GM23338 (cell line): ENCODE measurements around the gene LRRC2. TPM values are rescaled to one million over a fixed set of nuclear protein-coding genes. Genes with fewer than 3 reads are reported as not detected.
A peak's percentile ranks its signal among the peaks of the same experiment; 100 is the strongest.

Experiments used
- ATAC-seq: fragments of 200-7000 bp; cut with Tn5 transposase; 3 replicates; pipeline ENCODE4 v1.9.1; 2020
- DNase-seq: peaks from one replicate; pipeline ENCODE4 v3.0.0-alpha.2; 2015; ENCODE audit warnings: low spot score
- H2AFZ ChIP-seq: fragments of 200-600 bp; sonication (generic); 2 replicates; pipeline ENCODE4 v1.8.0; 2016; ENCODE audit warnings: antibody characterized with exemption, mild to moderate bottlenecking, moderate library complexity
- H3F3A ChIP-seq: fragments of 200-600 bp; sonication (generic); replicated peaks from 2 replicates; pipeline ENCODE4 v1.8.0; 2017; ENCODE audit warnings: antibody characterized with exemption, mixed run types, low read depth
- H3K27ac ChIP-seq: fragments of 200-600 bp; sonication (generic); 2 replicates; pipeline ENCODE4 v1.6.1; 2016; ENCODE audit warnings: low read depth
- H3K27me3 ChIP-seq: fragments of 200-600 bp; sonication (generic); 2 replicates; pipeline ENCODE4 v1.8.0; 2016; ENCODE audit warnings: mild to moderate bottlenecking, mixed run types, moderate library complexity; ENCODE audit not compliant: insufficient read depth
- H3K36me3 ChIP-seq: fragments of 200-600 bp; sonication (generic); 2 replicates; pipeline ENCODE4 v1.8.0; 2016; ENCODE audit warnings: mild to moderate bottlenecking; ENCODE audit not compliant: insufficient read depth
- H3K4me1 ChIP-seq: fragments of 200-600 bp; sonication (generic); 2 replicates; pipeline ENCODE4 v1.8.0; 2016; ENCODE audit warnings: mild to moderate bottlenecking, moderate library complexity; ENCODE audit not compliant: insufficient read depth
- H3K4me2 ChIP-seq: fragments of 200-600 bp; sonication (generic); 2 replicates; pipeline ENCODE4 v1.7.1; 2017; ENCODE audit warnings: mixed run types
- H3K4me3 ChIP-seq: fragments of 200-600 bp; sonication (generic); 2 replicates; pipeline ENCODE4 v1.6.1; 2016; ENCODE audit warnings: mixed run types
- H3K79me2 ChIP-seq: fragments of 200-600 bp; sonication (generic); replicated peaks from 2 replicates; pipeline ENCODE4 v1.8.0; 2017; ENCODE audit warnings: mild to moderate bottlenecking; ENCODE audit not compliant: insufficient read depth
- H3K9me2 ChIP-seq: fragments of 200-600 bp; sonication (generic); 2 replicates; pipeline ENCODE4 v1.8.0; 2017; ENCODE audit not compliant: insufficient read depth
- H4K20me1 ChIP-seq: fragments of 200-600 bp; sonication (generic); replicated peaks from 2 replicates; pipeline ENCODE4 v1.8.0; 2017; ENCODE audit warnings: mild to moderate bottlenecking; ENCODE audit not compliant: insufficient read depth
- H3K27ac Mint-ChIP-seq: 2 replicates; pipeline ENCODE4 v1.8.0; 2020; ENCODE audit warnings: inconsistent platforms, mild to moderate bottlenecking, moderate library complexity, mixed read lengths
- H3K27me3 Mint-ChIP-seq: 3 replicates; pipeline ENCODE4 v1.8.0; 2022; ENCODE audit warnings: low read depth, mild to moderate bottlenecking, moderate library complexity, mixed read lengths, inconsistent platforms; ENCODE audit not compliant: insufficient read depth, poor library complexity
- H3K36me3 Mint-ChIP-seq: 3 replicates; pipeline ENCODE4 v1.8.0; 2021; ENCODE audit warnings: low read depth, mild to moderate bottlenecking, inconsistent platforms, moderate library complexity, mixed read lengths
- H3K4me1 Mint-ChIP-seq: 3 replicates; pipeline ENCODE4 v1.8.0; 2020; ENCODE audit warnings: mild to moderate bottlenecking, inconsistent platforms, mixed read lengths
- H3K4me3 Mint-ChIP-seq: 3 replicates; pipeline ENCODE4 v1.8.0; 2021; ENCODE audit warnings: moderate library complexity, mild to moderate bottlenecking, inconsistent platforms, mixed read lengths
- H3K9me3 Mint-ChIP-seq: 3 replicates; pipeline ENCODE4 v1.8.0; 2020; ENCODE audit warnings: moderate library complexity, mild to moderate bottlenecking, inconsistent platforms, mixed read lengths
- CREB1 ChIP-seq: fragments of 250-450 bp; sonication (Bioruptor Pico); IDR thresholded peaks from 2 replicates; pipeline ENCODE4 v1.5.0; 2020; ENCODE audit warnings: low read depth, mild to moderate bottlenecking, moderate library complexity
- EZH2 ChIP-seq: fragments of 200-600 bp; sonication (generic); IDR thresholded peaks from one replicate; pipeline ENCODE4 v1.8.0; 2017; ENCODE audit warnings: antibody characterized with exemption, mild to moderate bottlenecking, low read depth; ENCODE audit not compliant: unreplicated experiment
- EZH2phosphoT487 ChIP-seq: fragments of 200-600 bp; sonication (generic); IDR thresholded peaks from one replicate; pipeline ENCODE4 v1.8.1; 2018; ENCODE audit warnings: antibody characterized with exemption; ENCODE audit not compliant: unreplicated experiment
- JUNB ChIP-seq: IDR thresholded peaks from one replicate; pipeline ENCODE4 v1.6.1; 2016; ENCODE audit warnings: antibody characterized with exemption; ENCODE audit not compliant: unreplicated experiment
- NANOG ChIP-seq: IDR thresholded peaks from 2 replicates; pipeline ENCODE4 v1.6.1; 2016; ENCODE audit warnings: antibody characterized with exemption, borderline replicate concordance
- POLR2AphosphoS5 ChIP-seq: IDR thresholded peaks from 2 replicates; pipeline ENCODE4 v1.6.1; 2016; ENCODE audit warnings: antibody characterized with exemption, low read depth
- REST ChIP-seq: IDR thresholded peaks from one replicate; pipeline ENCODE4 v1.6.1; 2018; ENCODE audit warnings: antibody characterized with exemption; ENCODE audit not compliant: unreplicated experiment
- STAT1 ChIP-seq: IDR thresholded peaks from one replicate; pipeline ENCODE4 v1.6.1; 2016; ENCODE audit warnings: antibody characterized with exemption; ENCODE audit not compliant: unreplicated experiment
- ZNF114 ChIP-seq: fragments of 250-450 bp; sonication (Bioruptor Pico); IDR thresholded peaks from 2 replicates; pipeline ENCODE4 v1.5.0; 2020; ENCODE audit warnings: mild to moderate bottlenecking, moderate library complexity
- ZNF331 ChIP-seq: fragments of 250-450 bp; sonication (Bioruptor Pico); IDR thresholded peaks from 2 replicates; pipeline ENCODE4 v1.5.0; 2020; ENCODE audit warnings: low read depth, mild to moderate bottlenecking, moderate library complexity
- ZNF462 ChIP-seq: fragments of 250-450 bp; sonication (Bioruptor Pico); IDR thresholded peaks from 2 replicates; pipeline ENCODE4 v1.5.0; 2020; ENCODE audit warnings: mild to moderate bottlenecking, moderate library complexity
- polyA plus RNA-seq: library from polyadenylated mRNA; unstranded; fragments of >200 nt; fragmentation: Nextera tagmentation; extraction: Ambion mirVana; gene quantifications from 2 replicates; pipeline ENCODE4 v1.2.1, GENCODE V29; 2016
- total RNA-seq: library from RNA; depleted of rRNA; stranded (reverse); fragments of >200 nt; shearing (Covaris generic); gene quantifications from 2 replicates; pipeline ENCODE4 v1.2.3, GENCODE V29; 2014

LRRC2 gene
- total and polyA plus RNA-seq, 2 experiments from 2014 or later = 6.5 to 7.1 TPM

GRCh38 chr3:46489381-46489780 is 76.7 kb downstream of the LRRC2 start:
- Histone ChIP-seq H3K4me2 (peak overlapping the region; percentile 66; the same call in 1 of the 2 replicates), H3K27me3 (no peaks in the 10 kb centered on the region), H4K20me1 (no peaks in the 10 kb centered on the region), H3K4me3 (peak overlapping the region; percentile 12; the same call in 1 of the 2 replicates), H3K79me2 (no peaks in the 10 kb centered on the region), H3K9me2 (no peaks in the 10 kb centered on the region), H3F3A (peaks cover 5% of the 10 kb centered on the region; the same call in 1 of the 2 replicates), H3K27ac (no peak overlapping the region), H2AFZ (peak overlapping the region; percentile 69; the same call in 1 of the 2 replicates), H3K36me3 (no peaks in the 10 kb centered on the region; the same call in 1 of the 2 replicates), H3K4me1 (peaks cover 11% of the 10 kb centered on the region)
- no peak for ATAC-seq
- TF ChIP-seq ZNF462 = no peak
- no peak for TF ChIP-seq ZNF114 (CRISPR knock-in tag)
- no peak for TF ChIP-seq JUNB
- no peak for TF ChIP-seq ZNF331 (CRISPR knock-in tag)
- TF ChIP-seq EZH2 = no peak
- no peak for TF ChIP-seq NANOG
- no peak for TF ChIP-seq CREB1 (CRISPR knock-in tag)
- TF ChIP-seq EZH2phosphoT487 = no peak
- no peak for TF ChIP-seq POLR2AphosphoS5
- TF ChIP-seq STAT1 = no peak
- no peak for TF ChIP-seq REST
- H3K36me3 Mint-ChIP-seq = peaks cover 11% of the 10 kb centered on the region
- H3K27ac Mint-ChIP-seq = no peak overlapping the region
- peaks cover 21% of the 10 kb centered on the region for H3K9me3 Mint-ChIP-seq
- H3K4me1 Mint-ChIP-seq = peaks cover 14% of the 10 kb centered on the region
- DNase-seq = no peak
- no peaks in the 10 kb centered on the region for H3K27me3 Mint-ChIP-seq
- no peak overlapping the region for H3K4me3 Mint-ChIP-seq
